Measurements from ENCODE around the gene CDC14B. TPM values are rescaled to one million over a fixed set of nuclear protein-coding genes. Genes with fewer than 3 reads are reported as not detected.

CDC14B gene
- total and polyA plus RNA-seq, 7 donors, result 0.87 to 10.7 (median 2.6) TPM

DNA sequence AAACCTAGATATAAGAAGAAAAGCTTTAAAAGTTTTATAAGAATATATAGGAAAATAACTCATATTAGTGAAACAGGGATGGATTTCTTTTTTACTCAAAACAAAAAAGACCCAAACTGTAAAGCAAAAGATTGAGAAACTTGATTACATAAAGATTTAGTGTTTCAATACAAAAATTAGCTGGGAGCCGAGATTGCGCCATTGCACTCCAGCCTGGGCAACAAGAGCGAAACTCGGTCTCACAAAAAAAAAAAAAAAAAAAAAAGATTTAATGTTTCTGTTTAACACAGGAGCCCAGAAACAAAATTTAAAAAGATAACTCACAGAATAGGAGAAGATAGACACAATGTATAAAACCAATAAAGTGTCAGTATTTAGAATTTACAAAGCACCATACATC is 45.2 kb downstream of the CDC14B start:
- Histone ChIP-seq H3K27ac (no peak overlapping the region), H3K27me3 (ENCODE audit: insufficient read depth in 3 of 3, low read length in 2 of 3) (no peaks in the 10 kb centered on the region), H3K36me3 (ENCODE audit: insufficient read depth in 1 of 2, low read depth in 1 of 2) (no peaks in the 10 kb centered on the region), H3K9me3 (no peaks in the 10 kb centered on the region), H3K4me3 (no peak overlapping the region), H3K4me1 (no peaks in the 10 kb centered on the region)
- TF ChIP-seq, protein P1, sequence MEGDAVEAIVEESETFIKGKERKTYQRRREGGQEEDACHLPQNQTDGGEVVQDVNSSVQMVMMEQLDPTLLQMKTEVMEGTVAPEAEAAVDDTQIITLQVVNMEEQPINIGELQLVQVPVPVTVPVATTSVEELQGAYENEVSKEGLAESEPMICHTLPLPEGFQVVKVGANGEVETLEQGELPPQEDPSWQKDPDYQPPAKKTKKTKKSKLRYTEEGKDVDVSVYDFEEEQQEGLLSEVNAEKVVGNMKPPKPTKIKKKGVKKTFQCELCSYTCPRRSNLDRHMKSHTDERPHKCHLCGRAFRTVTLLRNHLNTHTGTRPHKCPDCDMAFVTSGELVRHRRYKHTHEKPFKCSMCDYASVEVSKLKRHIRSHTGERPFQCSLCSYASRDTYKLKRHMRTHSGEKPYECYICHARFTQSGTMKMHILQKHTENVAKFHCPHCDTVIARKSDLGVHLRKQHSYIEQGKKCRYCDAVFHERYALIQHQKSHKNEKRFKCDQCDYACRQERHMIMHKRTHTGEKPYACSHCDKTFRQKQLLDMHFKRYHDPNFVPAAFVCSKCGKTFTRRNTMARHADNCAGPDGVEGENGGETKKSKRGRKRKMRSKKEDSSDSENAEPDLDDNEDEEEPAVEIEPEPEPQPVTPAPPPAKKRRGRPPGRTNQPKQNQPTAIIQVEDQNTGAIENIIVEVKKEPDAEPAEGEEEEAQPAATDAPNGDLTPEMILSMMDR (IDR thresholded peaks at IDR 0.05), result no peak
- intact Hi-C loops (cut with DNase I), result no loop called here
- DNase-seq (no peak), ATAC-seq (no peak)
- 92 to 100% (median 94%) methylated on average over 4 of the region's 4 CpGs for WGBS, 3 donors

DNA sequence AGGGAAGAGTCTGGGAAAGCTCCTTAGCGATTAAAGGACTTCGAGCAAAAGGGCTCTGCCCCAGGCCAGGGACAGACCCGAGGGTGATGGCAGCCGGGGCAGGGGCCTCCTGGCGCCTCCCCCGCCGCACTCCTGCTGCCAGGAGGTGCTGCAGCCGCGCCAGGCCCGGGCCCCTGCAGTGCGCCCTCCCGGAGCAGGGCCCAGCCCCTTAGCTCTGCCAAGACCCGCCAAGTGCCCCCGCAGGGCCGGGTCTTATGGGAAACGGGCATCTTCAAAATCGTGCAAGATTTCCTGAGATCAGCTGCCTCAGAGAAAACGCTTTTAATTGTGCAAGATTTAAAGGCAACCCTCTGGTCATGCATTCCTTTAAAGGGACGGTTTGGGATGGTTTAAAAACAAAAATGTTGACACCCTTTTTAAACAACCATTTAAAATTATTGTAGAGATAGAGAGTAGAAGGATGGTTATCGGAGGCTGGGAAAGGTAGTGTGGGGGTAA is 52.4 kb downstream of the CDC14B start:
- H3K36me3 ChIP-seq (ENCODE audit: insufficient read depth in 1 of 2, low read depth in 1 of 2), result peaks cover 0 to 6% of the 10 kb centered on the region in 2 donors
- peak in 3 of 4 donors; percentile 54 to 70 (median 61) for ATAC-seq
- H3K4me3 ChIP-seq, result peak overlapping the region; percentile 80
- TF ChIP-seq, protein P1 (IDR thresholded peaks at IDR 0.05), result no peak
- peak in 1 of 2 donors; percentile 35 for DNase-seq
- peak overlapping the region; percentile 71 for H3K27ac ChIP-seq
- H3K4me1 ChIP-seq, result peaks cover 7% of the 10 kb centered on the region
- intact Hi-C loops (cut with DNase I), result loop anchor here in 1 of 2 donors (5.0 kb wide), 1 partner anchor 100 kb away; no protein-coding TSS in a partner anchor
- no peaks in the 10 kb centered on the region for H3K9me3 ChIP-seq
- WGBS, 3 donors, result 3 to 8% (median 5%) methylated on average over 20 of the region's 20 CpGs
- no peaks in the 10 kb centered on the region for H3K27me3 ChIP-seq (ENCODE audit: insufficient read depth in 3 of 3, low read length in 2 of 3)

DNA sequence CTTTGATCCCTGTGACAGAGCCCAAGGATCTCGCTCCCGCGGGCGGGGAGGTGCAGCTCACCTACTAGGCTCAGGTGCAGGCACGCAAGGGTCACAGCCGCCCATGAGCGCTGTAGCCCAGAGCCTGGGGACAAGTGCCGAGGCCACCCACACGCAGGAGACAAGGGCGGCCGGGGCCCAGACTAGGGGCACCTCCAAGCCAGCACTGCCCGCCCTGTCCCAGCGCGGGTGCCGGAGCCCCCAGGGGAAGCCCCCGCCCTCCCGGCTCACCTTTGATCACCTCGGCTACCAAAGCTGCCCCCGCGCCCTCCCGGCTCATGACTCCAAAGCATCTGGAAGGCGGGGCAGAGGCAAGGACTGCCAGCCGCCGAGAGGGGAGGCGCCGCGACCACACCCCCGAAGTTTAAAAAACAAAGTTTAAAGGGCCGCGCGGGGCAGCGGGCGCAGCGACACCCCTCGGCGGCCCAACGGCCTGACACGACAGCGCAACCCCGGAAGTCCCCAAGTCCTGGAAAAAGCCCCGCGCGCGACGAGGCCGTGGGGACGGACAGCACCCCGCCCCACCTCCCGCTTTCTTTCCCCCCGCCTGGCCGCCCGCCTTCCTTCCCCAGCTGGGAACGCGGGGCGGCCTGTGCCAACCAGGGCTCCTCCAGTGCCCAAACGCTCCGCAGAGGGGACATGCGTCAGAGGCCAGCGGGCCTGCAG is 53.0 kb downstream of the CDC14B start:
- peak; percentile 79 to 96 (median 89) for ATAC-seq
- TF ChIP-seq, protein P1 (IDR thresholded peaks at IDR 0.05), result peak; percentile 57
- intact Hi-C loops (cut with DNase I), result loop anchor here in 1 of 2 donors (5.0 kb wide), 1 partner anchor 101 kb away; no protein-coding TSS in a partner anchor

DNA sequence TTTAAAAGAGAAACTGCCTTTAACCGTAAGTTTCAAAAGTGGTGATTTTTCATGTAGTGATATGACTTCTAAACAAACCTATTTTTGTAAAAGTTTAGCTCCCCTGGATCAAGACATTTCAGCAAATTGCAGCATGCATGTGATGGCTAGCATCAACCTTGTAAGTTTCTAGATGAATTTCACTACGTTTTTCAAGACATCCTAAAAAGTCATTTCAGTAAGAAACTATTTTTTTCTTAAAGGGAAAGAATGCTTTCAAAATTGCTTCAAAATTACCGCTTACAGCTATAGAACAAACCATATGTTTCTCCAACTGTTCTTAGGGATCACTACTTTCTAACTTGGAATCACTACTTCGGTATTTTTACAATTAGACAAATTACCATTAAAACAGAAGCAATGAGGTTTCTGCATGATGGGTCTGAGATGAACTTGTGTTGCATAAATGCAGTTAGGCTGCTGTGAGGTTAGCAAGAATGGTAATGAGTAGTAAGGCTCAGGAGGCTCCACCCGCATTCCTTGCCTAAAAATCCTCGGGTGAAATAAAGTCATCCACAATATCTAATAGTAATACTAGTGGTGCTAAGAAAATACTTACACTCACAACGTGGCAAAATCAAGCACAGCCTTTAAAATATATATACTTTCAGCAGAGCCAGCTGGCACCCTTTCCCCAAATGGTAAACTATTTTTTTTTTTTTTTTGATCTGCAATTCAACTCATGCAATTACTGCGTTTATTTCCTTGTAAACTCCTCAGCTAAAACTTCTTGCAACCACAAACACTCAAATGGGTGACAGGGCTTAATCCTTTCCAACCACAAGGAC is 53.8 kb downstream of the CDC14B start:
- H3K4me3 ChIP-seq, result peak overlapping the region; percentile 80
- H3K4me1 ChIP-seq, result peaks cover 7% of the 10 kb centered on the region
- WGBS, 3 donors, result 30 to 44% (median 35%) methylated on average over 8 of the region's 8 CpGs
- peak overlapping the region; percentile 71 for H3K27ac ChIP-seq
- no peaks in the 10 kb centered on the region for H3K9me3 ChIP-seq
- ATAC-seq (no peak), DNase-seq (no peak)
- H3K36me3 ChIP-seq (ENCODE audit: insufficient read depth in 1 of 2, low read depth in 1 of 2), result peaks cover 0 to 12% of the 10 kb centered on the region in 2 donors
- H3K27me3 ChIP-seq (ENCODE audit: insufficient read depth in 3 of 3, low read length in 2 of 3), result no peaks in the 10 kb centered on the region
- TF ChIP-seq, protein P1 (IDR thresholded peaks at IDR 0.05), result no peak
- intact Hi-C loops (cut with DNase I), result loop anchor here in 1 of 2 donors (5.0 kb wide), 1 partner anchor 101 kb away; no protein-coding TSS in a partner anchor

More for the DNA sequence above, 53.0 kb downstream of the CDC14B start:
- H3K27ac ChIP-seq, result peak overlapping the region; percentile 71
- peak; percentile 80 to 88 for DNase-seq
- H3K9me3 ChIP-seq, result no peaks in the 10 kb centered on the region
- H3K4me1 ChIP-seq, result peaks cover 7% of the 10 kb centered on the region
- peak overlapping the region; percentile 80 for H3K4me3 ChIP-seq
- no peaks in the 10 kb centered on the region for H3K27me3 ChIP-seq (ENCODE audit: insufficient read depth in 3 of 3, low read length in 2 of 3)
- H3K36me3 ChIP-seq (ENCODE audit: insufficient read depth in 1 of 2, low read depth in 1 of 2), result peaks cover 0 to 12% of the 10 kb centered on the region in 2 donors
- WGBS, 3 donors, result 0 to 1% (median 1%) methylated on average over 44 to 59 of the region's 59 CpGs
